DND-41 (cell line): ENCODE measurements around the gene NMNAT2.

Experiments
- ATAC-seq: fragments of 200-7000 bp; cut with Tn5 transposase; 3 replicates; pipeline ENCODE4 v1.9.1; 2021; ENCODE audit warnings: low read depth; ENCODE audit not compliant: insufficient read depth
- DNase-seq: peaks from one replicate; pipeline ENCODE4 v3.0.0-alpha.2; 2020
- H2AFZ ChIP-seq: 2 replicates; pipeline ENCODE4 v1.6.0; 2012; ENCODE audit warnings: low read depth, low read length
- H3K27ac ChIP-seq: 2 replicates; pipeline ENCODE4 v1.5.1; 2012; ENCODE audit warnings: low read length, inconsistent platforms
- H3K27me3 ChIP-seq: fragments of 200-600 bp; sonication (generic); 2 replicates; pipeline ENCODE4 v1.6.0; 2012; ENCODE audit warnings: low read length, mild to moderate bottlenecking, inconsistent platforms; ENCODE audit not compliant: insufficient read depth, poor library complexity
- H3K36me3 ChIP-seq: 2 replicates; pipeline ENCODE4 v1.5.1; 2012; ENCODE audit warnings: low read length, inconsistent platforms; ENCODE audit not compliant: insufficient read depth
- H3K4me1 ChIP-seq: 2 replicates; pipeline ENCODE4 v1.5.1; 2012; ENCODE audit warnings: mild to moderate bottlenecking, low read length; ENCODE audit not compliant: insufficient read depth
- H3K4me2 ChIP-seq: 2 replicates; pipeline ENCODE4 v1.6.0; 2012; ENCODE audit warnings: mild to moderate bottlenecking, moderate library complexity, low read length, inconsistent platforms; ENCODE audit not compliant: insufficient read depth
- H3K4me3 ChIP-seq, 2 experiments: fragments of 200-600 bp in 1 of 2; shearing (Covaris generic) in 1 of 2; 2 replicates each; pipeline ENCODE4 v1.5.1; 2012 to 2016; ENCODE audit warnings: inconsistent platforms in 2 of 2, low read length in 2 of 2, mild to moderate bottlenecking in 2 of 2, low read depth in 1 of 2, moderate library complexity in 1 of 2
- H3K79me2 ChIP-seq: 2 replicates; pipeline ENCODE4 v1.6.0; 2012; ENCODE audit warnings: low read length, inconsistent platforms; ENCODE audit not compliant: insufficient read depth
- H3K9ac ChIP-seq: 2 replicates; pipeline ENCODE4 v1.6.0; 2012; ENCODE audit warnings: low read depth, mild to moderate bottlenecking, inconsistent platforms, low read length, moderate library complexity
- H3K9me3 ChIP-seq: 2 replicates; pipeline ENCODE4 v1.5.1; 2012; ENCODE audit warnings: low read length, moderate library complexity, mild to moderate bottlenecking, inconsistent platforms; ENCODE audit not compliant: insufficient read depth, severe bottlenecking
- H4K20me1 ChIP-seq: 2 replicates; pipeline ENCODE4 v1.6.0; 2012; ENCODE audit warnings: low read length; ENCODE audit not compliant: insufficient read depth
- CTCF ChIP-seq: IDR thresholded peaks from 2 replicates; pipeline ENCODE4 v1.5.1; 2012; ENCODE audit warnings: borderline replicate concordance, low read length, moderate library complexity, mild to moderate bottlenecking; ENCODE audit not compliant: poor library complexity, severe bottlenecking; ENCODE audit errors: extremely low read depth
- EZH2 ChIP-seq: IDR thresholded peaks from 3 replicates; pipeline ENCODE4 v1.6.1; 2012; ENCODE audit warnings: borderline replicate concordance, low read depth, mild to moderate bottlenecking, moderate library complexity, low read length, inconsistent platforms; ENCODE audit not compliant: severe bottlenecking

NMNAT2 gene

GRCh38 chr1:183391863-183392262, 26.3 kb downstream of the NMNAT2 start:
- Histone ChIP-seq H3K27me3 (peaks cover 23% of the 10 kb centered on the region), H3K4me3 (no peak overlapping the region), H3K9me3 (no peaks in the 10 kb centered on the region), H3K4me2 (no peak overlapping the region), H2AFZ (no peak overlapping the region), H3K36me3 (no peaks in the 10 kb centered on the region), H4K20me1 (no peaks in the 10 kb centered on the region), H3K4me1 (no peaks in the 10 kb centered on the region), H3K79me2 (no peaks in the 10 kb centered on the region), H3K9ac (no peak overlapping the region), H3K27ac (no peak overlapping the region)
- TF ChIP-seq CTCF (no peak), EZH2 (no peak)
- no peak for DNase-seq
- ATAC-seq, result no peak

- Histone ChIP-seq H3K9me3 (no peaks in the 10 kb centered on the region), H3K4me2 (no peak overlapping the region), H3K4me3 (no peak overlapping the region), H3K27me3 (peaks cover 18% of the 10 kb centered on the region), H3K4me1 (no peaks in the 10 kb centered on the region), H4K20me1 (no peaks in the 10 kb centered on the region), H2AFZ (no peak overlapping the region), H3K36me3 (no peaks in the 10 kb centered on the region), H3K27ac (no peak overlapping the region), H3K79me2 (no peaks in the 10 kb centered on the region), H3K9ac (no peak overlapping the region)
- no peak for DNase-seq
- no peak for ATAC-seq
- no peak for TF ChIP-seq EZH2
- TF ChIP-seq CTCF, result no peak
Observed at GRCh38 chr1:183390561-183390960, 27.6 kb downstream of the NMNAT2 start.

GRCh38 chr1:183388735-183389134, 29.4 kb downstream of the NMNAT2 start:
- Histone ChIP-seq H3K9ac (no peak overlapping the region), H3K27ac (no peak overlapping the region), H3K27me3 (peaks cover 14% of the 10 kb centered on the region), H3K79me2 (no peaks in the 10 kb centered on the region), H3K4me3 (no peak overlapping the region), H2AFZ (no peak overlapping the region), H4K20me1 (no peaks in the 10 kb centered on the region), H3K9me3 (no peaks in the 10 kb centered on the region), H3K4me2 (no peak overlapping the region), H3K36me3 (no peaks in the 10 kb centered on the region), H3K4me1 (no peaks in the 10 kb centered on the region)
- no peak for TF ChIP-seq CTCF
- TF ChIP-seq EZH2, result no peak
- ATAC-seq, result no peak
- no peak for DNase-seq
